ENCODE results near the gene TTN. TPM values are rescaled to one million over a fixed set of nuclear protein-coding genes. Genes with fewer than 3 reads are reported as not detected.

TTN gene
- under 0.01 to 0.05 TPM (median under 0.01 TPM) in 5 replicates for total RNA-seq (2022; extraction: Qiagen RNA extraction)

DNA sequence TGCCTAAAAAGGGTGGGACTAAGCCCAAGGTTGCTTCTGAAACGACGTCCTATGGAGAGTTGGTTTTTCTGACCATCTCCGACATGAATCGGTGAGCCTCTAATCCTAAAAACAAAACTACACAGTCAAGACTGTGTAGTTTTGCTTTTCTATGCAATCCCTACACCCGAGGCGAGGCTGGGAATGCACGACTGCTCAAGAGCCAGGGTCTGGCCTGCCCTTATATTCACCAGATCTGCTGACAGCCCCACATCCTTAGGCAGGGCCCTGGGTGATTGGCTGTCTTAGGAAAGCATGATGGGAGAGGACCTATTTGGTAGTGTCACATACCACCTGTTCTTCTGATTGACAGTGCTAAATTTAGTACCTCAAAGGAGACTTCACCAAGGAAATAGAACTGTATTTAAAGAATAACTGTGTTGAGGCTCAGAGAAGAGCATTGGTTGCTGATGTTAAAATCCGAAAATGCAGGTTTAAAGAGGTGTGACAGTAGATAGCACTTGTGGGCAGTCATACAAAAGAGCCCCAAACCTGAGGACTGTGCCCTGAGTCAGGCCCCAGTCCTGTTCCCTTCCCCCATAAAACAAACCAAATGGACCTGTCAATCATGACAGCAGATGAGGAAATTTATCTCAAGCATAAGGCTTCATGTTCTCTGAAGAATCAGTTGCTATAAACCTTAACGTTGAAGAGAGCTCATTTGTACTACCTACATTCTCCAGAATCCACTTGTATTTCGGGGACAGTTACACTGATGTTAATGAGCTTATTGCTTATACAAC lies at the start of gene TTN:
TSS of gene TTN (minus strand) at position 197 of the 782 bp plus-strand sequence. CDS start 2,781 bp downstream, outside the sequence.

DNA sequence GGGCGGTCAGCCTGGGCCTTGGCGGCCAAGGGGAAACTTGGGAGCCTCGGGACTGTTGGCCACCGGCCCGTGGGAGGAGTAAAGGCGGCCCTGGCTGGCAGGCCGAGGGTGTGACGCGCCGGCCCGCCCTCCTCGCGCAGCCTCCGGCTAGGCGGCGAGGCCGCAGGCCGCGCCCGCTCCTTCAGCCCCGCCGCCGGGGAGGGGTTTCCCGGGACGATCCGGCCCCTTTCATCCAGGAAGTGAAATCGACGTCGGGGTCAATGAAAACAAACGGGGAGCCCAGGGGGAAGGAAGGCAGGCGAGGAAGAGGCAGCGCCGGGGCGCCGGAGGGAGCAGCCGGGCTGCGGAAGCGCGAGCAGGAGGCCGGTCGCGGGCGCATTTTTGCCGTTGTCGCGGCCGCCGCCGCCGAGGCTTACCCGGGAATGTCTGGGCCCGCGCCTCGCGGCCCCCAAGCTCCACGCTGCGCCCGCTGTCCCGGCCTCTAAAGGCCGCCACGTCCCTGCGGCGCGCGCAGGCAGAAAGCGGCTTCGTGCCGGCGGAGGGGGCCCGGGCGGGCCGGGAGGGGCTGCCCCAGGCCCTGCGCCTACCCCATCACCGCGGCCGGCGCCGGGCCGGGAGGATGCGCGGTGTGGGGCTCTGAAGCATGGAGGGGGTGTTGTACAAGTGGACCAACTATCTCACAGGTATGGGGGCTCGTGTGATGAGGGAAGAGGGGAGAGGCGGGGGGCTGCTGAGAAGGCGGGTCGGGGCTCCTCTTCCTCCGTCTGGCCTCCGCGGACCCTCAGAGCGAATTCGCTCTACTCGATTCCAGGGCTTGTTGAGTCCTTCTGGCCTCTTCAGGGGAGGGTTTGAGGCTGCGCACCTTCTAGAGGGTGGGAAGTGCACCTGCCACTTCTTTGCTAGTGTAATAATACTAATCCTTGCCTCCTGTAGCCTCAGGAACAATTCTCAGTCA lies 326.7 kb downstream of the TTN start, which contains the start of gene PLEKHA3:
TSS of gene PLEKHA3 (plus strand) at position 231 of the 955 bp plus-strand sequence. CDS start at position 644, 413 bp downstream.

DNA sequence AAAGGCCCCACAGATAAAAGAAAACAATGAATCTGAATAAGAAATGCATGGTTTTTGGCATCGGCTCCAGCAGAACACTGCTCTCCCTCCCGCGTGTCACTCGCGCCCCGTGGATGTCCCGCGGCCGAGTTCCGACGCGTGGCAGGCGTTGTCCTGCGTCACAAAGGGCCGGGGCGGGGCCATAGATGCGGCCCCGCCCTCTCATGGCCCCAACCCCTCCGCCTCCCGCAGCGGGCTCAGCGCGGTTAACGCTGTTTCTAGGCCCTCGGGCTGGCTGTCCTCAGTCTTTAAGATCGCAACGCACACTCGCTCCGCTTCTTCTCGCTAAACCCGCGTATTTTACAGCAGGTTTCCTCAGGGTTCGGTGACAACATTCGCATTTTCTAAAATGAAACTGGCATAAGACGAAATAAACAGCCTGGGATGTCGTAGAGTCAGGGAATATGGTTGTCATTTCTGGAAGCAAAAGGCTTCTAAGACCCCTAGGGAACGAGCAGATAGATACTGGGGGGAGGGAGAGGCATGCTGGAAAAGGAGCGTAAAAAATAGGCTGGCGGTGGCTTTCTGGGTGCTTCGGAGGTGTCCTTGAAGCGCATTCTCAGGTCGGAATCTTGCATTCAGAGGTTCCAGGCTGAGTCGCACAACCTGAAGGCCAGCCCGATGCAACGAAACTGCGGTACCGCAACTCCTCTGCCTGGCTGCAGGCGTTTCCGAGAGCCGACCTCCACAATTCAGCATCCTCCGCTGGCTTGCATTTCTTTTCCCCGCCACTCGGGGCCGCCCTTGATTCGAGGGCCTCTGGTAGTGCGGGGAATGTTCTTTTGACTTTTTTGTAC lies 328.6 kb downstream of the TTN start, which contains the start of gene FKBP7:
TSS of gene FKBP7 (minus strand) at position 162 of the 836 bp plus-strand sequence. CDS start at position 61, 101 bp downstream.

Other genes with a start within 250 kb of the TTN start
- gene CCDC141, start 242.7 kb upstream of the TTN start, total RNA-seq (2022; extraction: Qiagen RNA extraction) = not detected in 5 replicates

Measured in A549 treated with CORT108297 at 1 μM for 4 hours (cell line).